ENCODE results near the gene SPAG4. TPM values are rescaled to one million over a fixed set of nuclear protein-coding genes. Genes with fewer than 3 reads are reported as not detected.

Gene SPAG4
- total RNA-seq, 4 donors from 2014 or later: 1.3 to 5.7 (median 2.6) TPM

GRCh38 chr20:35604449-35604747 is 11.2 kb upstream of the SPAG4 start:
- DNase-seq (ENCODE audit: low spot score in 2 of 2): no peak
- no peaks in the 10 kb centered on the region for H3K36me3 ChIP-seq
- no peak overlapping the region for H3K27ac ChIP-seq
- no peak overlapping the region for H3K4me3 ChIP-seq
- WGBS, 2 donors: 44 to 50% methylated on average over 3 to 4 of the region's 4 CpGs
- peaks cover 0 to 20% (median 16%) of the 10 kb centered on the region in 4 donors for H3K4me1 ChIP-seq
- no peak for TF ChIP-seq POLR2A (IDR thresholded peaks at IDR 0.05)
- TF ChIP-seq EP300 (IDR thresholded peaks at IDR 0.05): no peak
- TF ChIP-seq CTCF (IDR thresholded peaks at IDR 0.05): no peak
- peaks cover 0 to 30% of the 10 kb centered on the region in 2 donors for H3K27me3 ChIP-seq
- no peaks in the 10 kb centered on the region for H3K9me3 ChIP-seq

GRCh38 chr20:35606127-35606526 is 9.5 kb upstream of the SPAG4 start:
- peaks cover 0 to 11% (median 9%) of the 10 kb centered on the region in 4 donors for H3K4me1 ChIP-seq
- DNase-seq (ENCODE audit: low spot score in 2 of 2): no peak
- no peak overlapping the region for H3K27ac ChIP-seq
- H3K27me3 ChIP-seq: peaks cover 0 to 13% of the 10 kb centered on the region in 2 donors
- no peak overlapping the region for H3K4me3 ChIP-seq
- no peaks in the 10 kb centered on the region for H3K9me3 ChIP-seq
- TF ChIP-seq CTCF (IDR thresholded peaks at IDR 0.05): no peak
- no peak for TF ChIP-seq POLR2A (IDR thresholded peaks at IDR 0.05)
- TF ChIP-seq EP300 (IDR thresholded peaks at IDR 0.05): no peak
- no peaks in the 10 kb centered on the region for H3K36me3 ChIP-seq
- 92 to 95% methylated on average over 4 of the region's 4 CpGs for whole genome bisulfite sequencing, 2 donors

GRCh38 chr20:35607003-35607735 is 8.5 kb upstream of the SPAG4 start:
- H3K27ac ChIP-seq: no peak overlapping the region
- TF ChIP-seq POLR2A (IDR thresholded peaks at IDR 0.05) (no peak), EP300 (IDR thresholded peaks at IDR 0.05) (no peak), CTCF (IDR thresholded peaks at IDR 0.05) (no peak)

GRCh38 chr20:35610833-35611427 is 4.7 kb upstream of the SPAG4 start:
- peaks cover 0 to 7% (median 0%) of the 10 kb centered on the region in 4 donors for H3K4me1 ChIP-seq
- WGBS, 2 donors: 88 to 89% methylated on average over 9 of the region's 9 CpGs
- no peak overlapping the region for H3K4me3 ChIP-seq
- no peaks in the 10 kb centered on the region for H3K36me3 ChIP-seq
- DNase-seq (ENCODE audit: low spot score in 2 of 2): no peak
- TF ChIP-seq POLR2A (IDR thresholded peaks at IDR 0.05) (no peak), CTCF (IDR thresholded peaks at IDR 0.05) (no peak), EP300 (IDR thresholded peaks at IDR 0.05) (no peak)
- no peaks in the 10 kb centered on the region for H3K9me3 ChIP-seq
- H3K27me3 ChIP-seq: no peaks in the 10 kb centered on the region
- no peak overlapping the region for H3K27ac ChIP-seq

More at GRCh38 chr20:35607003-35607735, 8.5 kb upstream of the SPAG4 start:
- DNase-seq (ENCODE audit: low spot score in 2 of 2): no peak
- Histone ChIP-seq H3K27me3 (peaks cover 0 to 5% of the 10 kb centered on the region in 2 donors), H3K9me3 (no peaks in the 10 kb centered on the region), H3K4me3 (no peak overlapping the region), H3K36me3 (no peaks in the 10 kb centered on the region), H3K4me1 (peaks cover 0 to under 1% (median under 1%) of the 10 kb centered on the region in 4 donors)
- 76 to 77% methylated on average over 13 to 14 of the region's 14 CpGs for WGBS, 2 donors

- 83 to 96% methylated on average over 2 of the region's 2 CpGs for WGBS, 2 donors
- H3K36me3 ChIP-seq: no peaks in the 10 kb centered on the region
- H3K9me3 ChIP-seq: no peaks in the 10 kb centered on the region
- no peak overlapping the region for H3K4me3 ChIP-seq
- no peak for TF ChIP-seq POLR2A (IDR thresholded peaks at IDR 0.05)
- TF ChIP-seq CTCF (IDR thresholded peaks at IDR 0.05): no peak
- no peak for TF ChIP-seq EP300 (IDR thresholded peaks at IDR 0.05)
- no peak overlapping the region for H3K27ac ChIP-seq
- peaks cover 0 to 8% (median 0%) of the 10 kb centered on the region in 4 donors for H3K4me1 ChIP-seq
- no peak for DNase-seq (ENCODE audit: low spot score in 2 of 2)
- H3K27me3 ChIP-seq: no peaks in the 10 kb centered on the region
Observed at GRCh38 chr20:35611482-35611881, 4.1 kb upstream of the SPAG4 start.
